H1 (cell line): ENCODE measurements around the gene S1PR2. TPM values are rescaled to one million over a fixed set of nuclear protein-coding genes. Genes with fewer than 3 reads are reported as not detected.

Experiments used
- MAFK ChIP-seq: IDR thresholded peaks from 2 replicates; pipeline ENCODE4 v1.6.1; 2012; ENCODE audit warnings: low read depth, mild to moderate bottlenecking, improper control_type of control experiment, low read length
- polyA plus RNA-seq, 7 experiments: library from polyadenylated mRNA; depleted of rRNA in 3 of 7; stranded (reverse) in 5 of 7; unstranded in 2 of 7; fragments of >200 nt in 5 of 7; fragments of 200-250 nt in 2 of 7; gene quantifications; 1 replicate in 5 of 7; 2 replicates in 1 of 7; 4 replicates in 1 of 7; pipeline versions ENCODE4 v1.2.1 to v1.2.3, GENCODE V29; 2011 to 2013; ENCODE audit warnings: missing spikeins in 2 of 7, mixed read lengths in 2 of 7
- total RNA-seq: library from RNA; stranded (reverse); fragmentation: NEBNext Ultra II Directional; extraction: Animal tissue kit (Norgen Biotek cat#: 25700); gene quantifications from 2 replicates; pipeline ENCODE4 v1.2.1, GENCODE V29; 2021
- TF ChIP-seq, protein P1 (sequence below): fragments of 300-600 bp; sonication (generic); IDR thresholded peaks from 2 replicates; pipeline ENCODE4 v1.7.1; 2012; ENCODE audit warnings: low read length, moderate library complexity, mild to moderate bottlenecking, inconsistent platforms; ENCODE audit not compliant: insufficient replicate concordance

Gene S1PR2
- total and polyA plus RNA-seq, 2 of the 8 experiments (the other 6 are each of a cell fraction or from before 2014, with no cell fraction given) = 17.5 to 19.4 TPM

DNA sequence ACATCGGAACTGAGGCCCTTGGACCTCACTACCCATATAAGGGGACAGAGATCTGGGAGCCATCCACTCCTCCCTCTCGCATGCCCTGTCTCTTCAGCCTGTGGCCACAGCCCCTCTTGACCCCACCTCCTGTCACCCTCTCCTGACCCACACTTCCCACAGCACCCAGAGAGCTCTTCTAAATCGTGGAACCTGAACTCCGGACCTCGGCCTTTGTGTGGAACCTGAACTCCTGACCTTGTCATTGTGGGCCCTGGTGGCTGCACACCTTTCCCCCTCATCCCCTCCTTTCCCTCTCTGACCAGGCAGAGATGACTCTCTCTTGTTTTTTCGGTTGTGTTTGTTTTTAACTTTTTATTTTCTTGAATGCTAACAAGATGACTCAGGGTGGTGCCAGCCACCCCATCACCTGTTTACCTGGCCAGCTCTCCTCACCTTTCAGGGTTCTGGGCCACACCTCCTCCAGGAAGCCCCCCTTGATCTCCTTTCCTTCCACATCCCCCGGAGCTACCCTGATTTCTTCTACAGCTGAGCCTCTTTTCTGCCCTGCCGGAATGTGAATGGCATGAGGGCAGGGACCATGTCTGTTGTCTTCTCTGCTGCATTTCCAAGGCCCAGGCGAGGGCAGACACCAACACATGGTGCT lies 26.0 kb upstream of the S1PR2 start (continued):
- TF ChIP-seq, protein P1, sequence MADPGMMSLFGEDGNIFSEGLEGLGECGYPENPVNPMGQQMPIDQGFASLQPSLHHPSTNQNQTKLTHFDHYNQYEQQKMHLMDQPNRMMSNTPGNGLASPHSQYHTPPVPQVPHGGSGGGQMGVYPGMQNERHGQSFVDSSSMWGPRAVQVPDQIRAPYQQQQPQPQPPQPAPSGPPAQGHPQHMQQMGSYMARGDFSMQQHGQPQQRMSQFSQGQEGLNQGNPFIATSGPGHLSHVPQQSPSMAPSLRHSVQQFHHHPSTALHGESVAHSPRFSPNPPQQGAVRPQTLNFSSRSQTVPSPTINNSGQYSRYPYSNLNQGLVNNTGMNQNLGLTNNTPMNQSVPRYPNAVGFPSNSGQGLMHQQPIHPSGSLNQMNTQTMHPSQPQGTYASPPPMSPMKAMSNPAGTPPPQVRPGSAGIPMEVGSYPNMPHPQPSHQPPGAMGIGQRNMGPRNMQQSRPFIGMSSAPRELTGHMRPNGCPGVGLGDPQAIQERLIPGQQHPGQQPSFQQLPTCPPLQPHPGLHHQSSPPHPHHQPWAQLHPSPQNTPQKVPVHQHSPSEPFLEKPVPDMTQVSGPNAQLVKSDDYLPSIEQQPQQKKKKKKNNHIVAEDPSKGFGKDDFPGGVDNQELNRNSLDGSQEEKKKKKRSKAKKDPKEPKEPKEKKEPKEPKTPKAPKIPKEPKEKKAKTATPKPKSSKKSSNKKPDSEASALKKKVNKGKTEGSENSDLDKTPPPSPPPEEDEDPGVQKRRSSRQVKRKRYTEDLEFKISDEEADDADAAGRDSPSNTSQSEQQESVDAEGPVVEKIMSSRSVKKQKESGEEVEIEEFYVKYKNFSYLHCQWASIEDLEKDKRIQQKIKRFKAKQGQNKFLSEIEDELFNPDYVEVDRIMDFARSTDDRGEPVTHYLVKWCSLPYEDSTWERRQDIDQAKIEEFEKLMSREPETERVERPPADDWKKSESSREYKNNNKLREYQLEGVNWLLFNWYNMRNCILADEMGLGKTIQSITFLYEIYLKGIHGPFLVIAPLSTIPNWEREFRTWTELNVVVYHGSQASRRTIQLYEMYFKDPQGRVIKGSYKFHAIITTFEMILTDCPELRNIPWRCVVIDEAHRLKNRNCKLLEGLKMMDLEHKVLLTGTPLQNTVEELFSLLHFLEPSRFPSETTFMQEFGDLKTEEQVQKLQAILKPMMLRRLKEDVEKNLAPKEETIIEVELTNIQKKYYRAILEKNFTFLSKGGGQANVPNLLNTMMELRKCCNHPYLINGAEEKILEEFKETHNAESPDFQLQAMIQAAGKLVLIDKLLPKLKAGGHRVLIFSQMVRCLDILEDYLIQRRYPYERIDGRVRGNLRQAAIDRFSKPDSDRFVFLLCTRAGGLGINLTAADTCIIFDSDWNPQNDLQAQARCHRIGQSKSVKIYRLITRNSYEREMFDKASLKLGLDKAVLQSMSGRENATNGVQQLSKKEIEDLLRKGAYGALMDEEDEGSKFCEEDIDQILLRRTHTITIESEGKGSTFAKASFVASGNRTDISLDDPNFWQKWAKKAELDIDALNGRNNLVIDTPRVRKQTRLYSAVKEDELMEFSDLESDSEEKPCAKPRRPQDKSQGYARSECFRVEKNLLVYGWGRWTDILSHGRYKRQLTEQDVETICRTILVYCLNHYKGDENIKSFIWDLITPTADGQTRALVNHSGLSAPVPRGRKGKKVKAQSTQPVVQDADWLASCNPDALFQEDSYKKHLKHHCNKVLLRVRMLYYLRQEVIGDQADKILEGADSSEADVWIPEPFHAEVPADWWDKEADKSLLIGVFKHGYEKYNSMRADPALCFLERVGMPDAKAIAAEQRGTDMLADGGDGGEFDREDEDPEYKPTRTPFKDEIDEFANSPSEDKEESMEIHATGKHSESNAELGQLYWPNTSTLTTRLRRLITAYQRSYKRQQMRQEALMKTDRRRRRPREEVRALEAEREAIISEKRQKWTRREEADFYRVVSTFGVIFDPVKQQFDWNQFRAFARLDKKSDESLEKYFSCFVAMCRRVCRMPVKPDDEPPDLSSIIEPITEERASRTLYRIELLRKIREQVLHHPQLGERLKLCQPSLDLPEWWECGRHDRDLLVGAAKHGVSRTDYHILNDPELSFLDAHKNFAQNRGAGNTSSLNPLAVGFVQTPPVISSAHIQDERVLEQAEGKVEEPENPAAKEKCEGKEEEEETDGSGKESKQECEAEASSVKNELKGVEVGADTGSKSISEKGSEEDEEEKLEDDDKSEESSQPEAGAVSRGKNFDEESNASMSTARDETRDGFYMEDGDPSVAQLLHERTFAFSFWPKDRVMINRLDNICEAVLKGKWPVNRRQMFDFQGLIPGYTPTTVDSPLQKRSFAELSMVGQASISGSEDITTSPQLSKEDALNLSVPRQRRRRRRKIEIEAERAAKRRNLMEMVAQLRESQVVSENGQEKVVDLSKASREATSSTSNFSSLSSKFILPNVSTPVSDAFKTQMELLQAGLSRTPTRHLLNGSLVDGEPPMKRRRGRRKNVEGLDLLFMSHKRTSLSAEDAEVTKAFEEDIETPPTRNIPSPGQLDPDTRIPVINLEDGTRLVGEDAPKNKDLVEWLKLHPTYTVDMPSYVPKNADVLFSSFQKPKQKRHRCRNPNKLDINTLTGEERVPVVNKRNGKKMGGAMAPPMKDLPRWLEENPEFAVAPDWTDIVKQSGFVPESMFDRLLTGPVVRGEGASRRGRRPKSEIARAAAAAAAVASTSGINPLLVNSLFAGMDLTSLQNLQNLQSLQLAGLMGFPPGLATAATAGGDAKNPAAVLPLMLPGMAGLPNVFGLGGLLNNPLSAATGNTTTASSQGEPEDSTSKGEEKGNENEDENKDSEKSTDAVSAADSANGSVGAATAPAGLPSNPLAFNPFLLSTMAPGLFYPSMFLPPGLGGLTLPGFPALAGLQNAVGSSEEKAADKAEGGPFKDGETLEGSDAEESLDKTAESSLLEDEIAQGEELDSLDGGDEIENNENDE = no peak
- TF ChIP-seq MAFK = no peak
